Measurements from ENCODE around the gene TP53BP2.

Gene TP53BP2

DNA sequence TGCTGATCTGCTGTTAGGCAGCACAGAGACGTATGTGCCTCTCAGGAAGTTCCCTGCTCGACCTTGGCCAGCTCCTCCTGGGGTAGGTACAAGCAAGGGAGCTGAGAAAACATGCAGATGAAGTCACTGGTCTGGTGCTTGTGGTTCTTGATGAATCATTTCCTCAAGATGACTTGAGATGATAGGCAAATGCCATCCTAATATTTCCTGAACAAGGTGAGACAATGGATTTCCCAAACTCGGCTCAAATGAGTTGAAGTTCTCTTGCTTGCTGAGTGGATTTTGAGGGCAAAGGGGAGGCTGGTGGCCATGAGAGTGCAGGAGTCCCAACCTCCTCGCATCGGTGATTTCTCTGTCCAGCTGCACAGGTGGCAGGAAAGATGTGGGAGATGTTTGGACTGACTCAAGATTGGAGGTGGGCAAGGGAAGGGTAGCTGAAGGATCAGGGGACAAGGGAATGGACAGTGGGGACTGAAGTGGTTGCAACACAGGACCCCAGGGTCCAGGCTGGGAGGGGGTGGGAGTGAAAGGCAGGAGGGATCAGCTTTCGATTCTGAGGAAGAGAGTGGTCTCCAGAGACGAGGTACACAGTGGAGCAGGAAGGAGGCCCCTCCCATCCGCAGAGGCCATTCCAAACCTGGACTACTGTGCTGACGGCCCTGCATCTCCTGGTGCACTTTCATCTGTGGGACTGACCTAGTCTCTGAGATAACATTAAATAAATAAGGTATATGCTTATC lies 69.5 kb downstream of the TP53BP2 start:
- intact Hi-C loops (cut with DNase I), result no loop called here
- peak in 5 of 42 donors; percentile 6 to 40 (median 15) for DNase-seq

DNA sequence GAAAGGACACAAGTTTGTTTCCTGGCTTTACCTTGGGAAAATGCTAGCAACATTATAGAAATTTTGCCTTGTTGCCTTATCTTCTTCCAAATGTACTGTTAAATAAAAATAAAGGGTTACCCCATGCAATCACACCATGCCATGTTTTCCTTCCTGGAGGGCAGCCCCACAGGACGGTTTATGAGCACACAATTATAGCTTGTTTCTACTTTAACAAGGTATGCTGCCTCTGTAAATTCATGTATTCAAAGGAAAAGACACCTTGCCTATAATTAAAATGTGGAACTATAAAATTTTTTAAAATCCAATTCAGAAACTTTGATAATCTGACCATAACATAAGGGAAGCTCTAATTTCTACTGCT lies 70.1 kb downstream of the TP53BP2 start:
- DNase-seq, result peak in 1 of 42 donors; percentile 10
- intact Hi-C loops (cut with DNase I), result no loop called here

DNA sequence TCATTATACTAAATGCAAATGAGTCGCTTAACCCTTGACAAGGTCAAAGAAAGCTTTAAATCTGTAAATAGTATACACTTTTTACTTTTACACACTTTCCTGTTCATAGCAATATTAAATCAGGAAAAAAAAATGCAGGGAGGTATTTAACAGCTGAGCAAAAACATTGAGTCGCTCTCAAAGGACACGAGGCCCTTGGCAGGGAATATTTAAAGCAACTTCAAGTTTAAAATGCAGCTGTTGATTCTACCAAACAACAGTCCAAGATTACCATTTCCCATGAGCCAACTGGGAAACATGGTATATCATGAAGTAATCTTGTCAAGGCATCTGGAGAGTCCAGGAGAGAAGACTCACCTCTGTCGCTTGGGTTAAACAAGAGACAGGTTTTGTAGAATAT lies 70.7 kb downstream of the TP53BP2 start:
- intact Hi-C loops (cut with DNase I), result no loop called here
- peak in 1 of 42 donors; percentile 2 for DNase-seq

DNA sequence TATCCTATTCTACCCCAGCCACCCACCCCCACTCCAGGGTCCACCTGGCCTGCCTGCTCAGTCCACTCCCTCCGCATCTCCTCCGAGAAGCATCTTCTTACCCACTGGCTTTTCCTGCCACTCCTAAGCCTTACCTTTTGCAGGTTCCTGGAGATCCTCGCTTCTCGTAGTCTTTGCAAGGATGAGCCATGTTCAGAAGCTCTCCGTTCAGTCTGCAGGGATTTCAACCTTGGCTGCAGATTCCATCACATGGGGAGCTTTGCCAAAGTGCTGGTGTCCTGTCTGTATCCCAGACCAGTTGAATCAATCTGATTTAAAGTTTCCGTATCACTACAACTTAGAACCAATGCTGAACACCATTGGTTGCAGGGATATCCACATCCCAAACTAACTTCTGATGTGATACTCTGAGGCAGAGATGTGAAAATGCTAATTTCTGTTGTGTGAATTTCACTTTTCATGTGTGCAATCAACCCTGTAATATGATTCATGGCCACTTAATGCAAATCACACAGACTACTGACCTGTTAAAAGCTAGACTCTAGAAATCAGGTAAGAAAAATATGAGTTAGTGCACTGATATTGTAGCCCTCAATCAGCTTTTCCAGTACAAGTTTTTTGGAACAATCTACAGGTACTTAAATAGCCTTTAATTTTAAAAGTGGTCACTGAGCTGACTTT lies 71.5 kb downstream of the TP53BP2 start:
- intact Hi-C loops (cut with DNase I), result no loop called here
- DNase-seq, result peak in 5 of 42 donors; percentile 3 to 39 (median 11)

DNA sequence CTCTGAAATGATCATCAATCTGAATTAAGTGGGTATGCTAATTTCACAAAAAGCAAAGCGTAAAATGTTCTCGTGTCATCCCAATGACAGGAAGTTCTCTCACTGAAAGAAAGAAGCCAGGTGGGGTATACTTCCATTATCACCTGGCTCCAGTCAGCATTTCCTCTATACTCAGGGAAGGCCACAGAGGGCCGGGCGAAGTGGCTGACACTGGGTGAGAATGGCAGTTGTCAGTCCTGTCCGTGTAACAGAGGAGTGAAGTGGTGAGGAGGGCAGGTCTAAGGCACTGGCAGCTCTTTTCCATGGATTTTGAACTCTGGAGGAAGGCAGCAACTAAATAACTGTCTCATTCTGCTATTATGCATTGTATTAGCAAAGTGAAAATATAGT lies 73.0 kb downstream of the TP53BP2 start:
- intact Hi-C loops (cut with DNase I), result no loop called here
- DNase-seq, result peak in 5 of 42 donors; percentile 8 to 43 (median 24)

DNA sequence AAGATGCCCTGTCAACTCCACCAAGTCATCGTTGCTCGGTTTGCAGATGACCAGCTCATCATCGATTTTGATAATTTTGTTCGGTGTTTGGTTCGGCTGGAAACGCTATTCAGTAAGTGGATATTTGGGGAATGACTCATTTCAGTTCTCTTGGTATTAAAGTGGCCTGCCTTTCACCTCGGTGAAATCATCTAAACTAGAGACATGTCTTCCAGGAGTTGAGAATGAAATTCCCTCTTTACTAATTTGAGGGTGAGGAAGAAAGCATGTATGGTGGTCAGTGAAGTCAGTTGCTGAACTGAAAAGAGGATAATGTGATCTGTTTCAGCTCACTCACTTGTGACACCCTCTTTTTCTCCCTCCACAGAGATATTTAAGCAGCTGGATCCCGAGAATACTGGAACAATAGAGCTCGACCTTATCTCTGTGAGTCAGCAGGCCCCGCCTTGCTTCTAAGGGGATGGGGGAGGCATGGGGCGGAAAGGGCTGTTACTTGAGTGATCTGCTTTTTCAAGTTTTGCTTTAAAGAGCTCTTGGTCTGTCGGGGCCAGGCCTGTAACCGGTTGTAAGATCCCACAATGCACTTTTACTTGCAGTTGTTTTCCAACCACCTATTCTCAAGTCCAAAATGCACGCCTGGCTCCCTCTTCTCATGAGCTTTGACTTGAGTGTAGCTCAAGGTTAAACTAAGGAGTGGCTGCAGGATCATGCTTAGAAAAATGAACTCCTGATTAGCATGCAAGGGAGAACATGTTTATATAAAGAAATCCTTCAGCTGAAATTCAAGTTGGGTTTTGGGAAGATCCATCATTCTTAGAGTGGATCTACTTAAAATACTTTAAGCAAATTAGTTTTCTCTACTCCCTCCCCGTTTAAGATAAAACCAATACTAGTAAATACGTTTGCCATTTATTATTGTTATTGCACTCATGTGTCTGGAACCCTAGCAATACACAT lies 73.7 kb downstream of the TP53BP2 start:
- intact Hi-C loops (cut with DNase I), result no loop called here
- DNase-seq, result peak in 32 of 42 donors; percentile 10 to 76 (median 48)

DNA sequence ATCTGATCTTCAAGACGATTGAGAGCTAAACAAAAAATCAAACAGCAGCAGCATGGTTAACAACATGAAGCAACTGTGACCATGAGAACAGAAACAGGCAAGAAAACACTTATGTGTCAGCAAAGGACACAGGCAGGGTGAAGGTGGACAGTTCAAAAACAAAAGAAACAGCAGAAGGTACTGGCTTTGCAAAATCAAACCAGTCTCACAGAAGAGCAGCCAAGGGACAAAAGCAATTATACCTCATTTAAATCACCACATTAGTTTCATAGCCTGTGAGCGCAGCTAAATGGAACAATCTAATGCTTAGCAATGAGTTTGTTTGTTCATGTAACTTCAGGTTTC lies 74.3 kb downstream of the TP53BP2 start:
- peak in 2 of 42 donors; percentile 0 to 11 for DNase-seq
- intact Hi-C loops (cut with DNase I), result no loop called here

DNA sequence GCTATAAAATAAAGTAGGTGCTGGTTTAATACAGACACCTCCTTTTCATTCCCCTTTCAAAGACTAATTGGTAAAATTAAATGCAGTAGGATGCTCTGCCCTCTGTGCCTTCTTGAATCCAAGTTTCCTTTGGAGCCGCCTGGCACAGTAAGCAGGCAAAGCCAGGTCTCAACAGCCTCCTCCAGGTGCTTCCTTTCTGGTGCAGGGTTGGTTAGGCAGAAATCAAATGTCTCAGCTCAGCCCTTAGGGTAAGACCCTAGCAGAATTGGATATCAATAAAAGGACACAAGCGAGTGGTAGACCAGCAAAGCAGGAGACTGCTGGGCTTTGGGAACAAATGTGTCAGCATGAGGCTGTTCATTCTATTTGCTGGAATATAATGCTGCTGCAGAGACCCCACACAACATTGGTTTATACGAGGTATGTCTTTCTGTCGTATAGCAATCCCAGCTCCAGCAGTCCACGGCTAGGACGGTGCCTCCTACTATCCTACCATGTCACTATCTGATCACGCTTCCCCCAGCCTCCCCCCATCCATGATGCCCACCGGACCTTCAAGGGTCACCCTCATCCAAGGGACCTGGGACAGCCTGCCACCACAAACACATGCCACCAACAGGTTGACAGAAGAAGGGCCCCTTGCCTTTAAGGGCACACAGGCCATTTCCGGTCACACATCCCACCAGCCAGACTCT lies 75.0 kb downstream of the TP53BP2 start:
- DNase-seq, result peak in 3 of 42 donors; percentile 13 to 34 (median 23)
- intact Hi-C loops (cut with DNase I), result no loop called here

DNA sequence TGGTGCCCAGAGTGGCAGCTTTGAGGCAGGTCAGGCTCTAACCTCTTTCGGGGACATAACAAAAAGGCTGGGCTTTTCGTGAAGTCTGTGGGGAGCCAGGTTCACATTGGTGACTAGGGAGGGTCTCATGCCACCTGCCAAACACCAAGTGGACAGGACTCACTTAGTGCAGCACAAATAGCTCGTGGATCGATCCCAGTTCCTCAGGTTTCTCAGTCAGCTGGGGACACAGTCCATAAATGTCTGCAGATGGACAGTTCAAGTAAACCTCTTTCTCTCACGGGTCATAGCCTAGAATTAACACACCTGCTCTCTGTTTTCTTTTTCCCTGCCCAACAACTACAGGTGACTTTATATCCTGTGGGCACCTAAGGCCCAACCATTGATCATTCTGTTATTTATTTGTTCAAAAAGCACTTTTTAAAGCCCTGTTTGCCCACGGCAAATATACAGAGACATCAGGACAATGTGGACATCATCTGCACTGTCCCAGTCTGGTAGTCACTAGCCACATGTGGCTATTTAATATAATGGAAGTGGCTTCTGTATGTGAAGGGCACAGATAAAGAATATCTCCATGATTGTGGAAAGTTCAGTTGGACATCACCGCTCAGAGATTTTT lies 79.9 kb downstream of the TP53BP2 start:
- peak in 2 of 42 donors; percentile 16 to 35 for DNase-seq

DNA sequence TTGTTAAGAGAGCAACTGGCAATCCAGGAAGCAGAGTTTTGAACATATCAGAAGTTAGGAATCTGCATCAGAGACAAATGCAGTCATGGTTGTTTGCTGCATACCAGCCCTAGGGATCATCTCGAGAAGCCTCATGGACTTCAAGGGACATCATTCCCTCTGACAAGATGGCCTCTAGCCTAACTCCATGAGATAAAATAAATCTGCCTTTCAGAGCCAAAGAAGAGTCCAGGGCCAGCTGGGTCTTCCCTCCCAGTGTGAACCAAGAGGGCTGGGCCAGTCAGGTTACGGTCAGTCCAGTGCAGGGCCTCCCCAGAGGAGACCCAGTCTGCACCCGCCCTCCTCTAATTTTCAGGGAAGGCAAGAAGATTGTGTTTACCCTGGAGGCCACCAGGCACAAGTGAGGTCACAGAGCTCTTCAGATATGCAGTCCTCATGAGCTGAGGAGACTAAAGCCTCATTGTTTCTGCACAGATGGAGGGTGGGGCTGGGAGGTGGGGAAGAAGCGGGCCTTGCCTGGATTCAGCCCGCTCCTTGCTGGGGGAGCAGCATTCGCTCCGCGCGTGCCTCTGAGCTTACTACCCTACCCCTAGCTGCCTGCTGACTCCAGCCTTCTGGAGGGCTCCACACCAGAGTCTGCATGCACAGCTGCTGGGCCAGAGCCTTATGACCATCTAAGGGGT lies 80.6 kb downstream of the TP53BP2 start:
- DNase-seq, result peak; percentile 48 to 90 (median 75)
- intact Hi-C loops (cut with DNase I), result no loop called here

More for the DNA sequence above, 79.9 kb downstream of the TP53BP2 start:
- intact Hi-C loops (cut with DNase I), result no loop called here

DNA sequence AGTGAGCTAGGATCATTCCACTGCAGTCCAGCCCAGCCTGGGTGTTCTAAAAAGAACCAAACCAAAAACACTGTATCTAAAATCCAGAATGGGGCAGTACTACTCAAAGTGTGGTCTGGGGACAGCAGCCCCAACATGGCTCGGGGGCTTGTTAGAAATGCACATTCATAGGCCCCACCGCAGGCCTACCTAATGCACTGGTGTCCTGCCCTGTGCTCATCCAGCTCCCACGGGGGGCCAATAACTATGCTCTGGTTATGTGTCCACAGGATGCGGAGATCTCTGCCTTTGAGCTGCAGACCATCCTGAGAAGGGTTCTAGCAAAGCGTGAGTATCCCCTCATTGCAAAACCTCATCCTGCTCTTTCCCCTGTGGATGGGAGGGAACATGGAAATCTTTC lies 81.9 kb downstream of the TP53BP2 start:
- intact Hi-C loops (cut with DNase I), result no loop called here
- peak in 1 of 42 donors; percentile 25 for DNase-seq

DNA sequence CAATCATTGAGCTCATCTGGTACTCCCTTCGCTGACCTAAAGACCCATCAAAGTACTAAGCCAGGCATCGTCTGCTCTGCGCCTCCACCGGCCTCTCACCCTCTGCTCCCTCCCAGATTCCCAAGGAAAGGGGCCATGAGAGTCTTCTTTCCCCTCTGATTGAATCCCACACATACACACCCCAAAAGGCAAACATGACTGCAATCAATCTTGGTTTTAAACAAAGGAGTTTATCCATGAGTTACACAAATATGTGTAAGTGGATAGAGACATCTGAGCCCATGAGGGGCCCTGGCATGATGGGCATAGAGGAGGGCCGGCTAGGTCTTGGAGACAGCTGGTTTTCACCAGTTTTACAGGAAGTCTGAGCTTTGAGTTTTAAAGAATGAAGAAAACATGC lies 82.5 kb downstream of the TP53BP2 start:
- no peak for DNase-seq
- intact Hi-C loops (cut with DNase I), result no loop called here

DNA sequence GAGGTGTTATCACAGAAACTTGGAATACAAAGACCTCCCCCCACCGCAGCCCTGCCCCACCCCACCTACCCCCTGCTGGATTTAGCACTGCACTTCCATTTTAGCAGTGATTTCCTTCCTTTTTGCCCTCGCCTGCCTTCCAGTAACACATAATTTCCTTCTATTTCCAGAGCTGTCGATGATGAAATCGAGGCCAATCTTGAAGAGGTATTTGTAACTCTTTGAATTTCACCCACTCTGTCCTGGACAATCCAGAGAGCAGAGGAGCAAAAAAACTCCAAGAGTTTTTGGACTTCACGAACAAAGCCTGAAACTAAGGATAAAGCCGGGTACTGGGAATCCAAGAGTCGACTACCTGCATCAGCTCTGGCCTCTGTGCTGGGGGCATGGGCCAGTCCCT lies 84.3 kb downstream of the TP53BP2 start:
- DNase-seq, result no peak
- intact Hi-C loops (cut with DNase I), result no loop called here

DNA sequence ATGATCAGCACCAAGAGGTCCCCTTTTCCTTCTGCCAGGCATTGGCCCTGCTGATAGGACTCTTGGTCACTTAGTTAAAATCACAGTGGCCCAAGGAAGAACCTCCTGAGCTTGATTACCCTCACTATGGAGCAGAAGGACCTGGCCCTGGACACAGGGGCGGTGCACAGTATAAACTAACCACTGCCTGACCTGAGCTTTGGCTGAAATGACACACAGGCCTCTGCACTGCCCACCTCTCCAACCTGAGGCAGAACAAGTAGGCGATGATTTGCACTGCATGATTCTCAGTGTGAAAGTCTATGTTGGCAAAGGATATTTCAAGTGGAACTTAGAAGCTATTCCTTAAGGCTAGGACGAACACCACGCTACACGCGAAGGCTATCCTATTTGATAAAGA lies 84.9 kb downstream of the TP53BP2 start:
- no peak for DNase-seq
- intact Hi-C loops (cut with DNase I), result no loop called here

DNA sequence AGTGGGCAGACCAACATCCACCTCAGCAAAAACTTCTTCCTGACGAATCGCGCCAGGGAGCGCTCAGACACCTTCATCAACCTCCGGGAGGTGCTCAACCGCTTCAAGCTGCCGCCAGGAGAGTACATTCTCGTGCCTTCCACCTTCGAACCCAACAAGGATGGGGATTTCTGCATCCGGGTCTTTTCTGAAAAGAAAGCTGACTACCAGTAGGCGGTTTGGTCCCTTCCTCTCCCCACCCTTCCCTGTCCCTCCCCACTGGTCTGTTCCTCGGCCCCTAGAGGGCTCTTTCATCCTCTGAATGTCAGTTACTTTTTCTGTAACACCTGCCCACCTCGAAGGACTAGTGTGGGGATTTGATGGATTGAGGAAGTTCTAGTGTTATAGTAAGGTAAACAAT lies 86.5 kb downstream of the TP53BP2 start:
- intact Hi-C loops (cut with DNase I), result loop anchor here (10.0 kb wide), 2 partner anchors 46 to 86 kb away; partner anchors contain the start of gene TP53BP2
- DNase-seq, result no peak

DNA sequence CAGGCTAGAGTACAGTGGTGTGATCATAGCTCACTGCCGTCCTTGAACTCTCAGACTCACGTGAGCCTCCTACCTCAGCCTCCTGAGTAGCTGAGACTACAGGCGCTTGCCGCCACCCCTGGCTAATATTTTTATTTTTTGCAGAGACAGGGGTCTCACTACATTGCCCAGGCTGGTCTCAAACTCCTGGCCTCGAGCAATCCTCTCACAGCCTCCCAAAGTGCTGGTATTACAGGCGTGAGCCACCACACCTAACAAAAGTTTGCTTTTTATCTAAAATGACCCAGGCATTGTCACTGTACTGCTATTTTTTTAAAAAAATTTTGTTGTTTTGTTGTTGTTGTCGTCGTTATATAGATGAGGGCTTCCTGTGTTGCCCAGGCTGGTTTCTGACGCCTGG lies 87.0 kb downstream of the TP53BP2 start:
- intact Hi-C loops (cut with DNase I), result loop anchor here (10.0 kb wide), 2 partner anchors 46 to 86 kb away; partner anchors contain the start of gene TP53BP2
- no peak for DNase-seq

DNA sequence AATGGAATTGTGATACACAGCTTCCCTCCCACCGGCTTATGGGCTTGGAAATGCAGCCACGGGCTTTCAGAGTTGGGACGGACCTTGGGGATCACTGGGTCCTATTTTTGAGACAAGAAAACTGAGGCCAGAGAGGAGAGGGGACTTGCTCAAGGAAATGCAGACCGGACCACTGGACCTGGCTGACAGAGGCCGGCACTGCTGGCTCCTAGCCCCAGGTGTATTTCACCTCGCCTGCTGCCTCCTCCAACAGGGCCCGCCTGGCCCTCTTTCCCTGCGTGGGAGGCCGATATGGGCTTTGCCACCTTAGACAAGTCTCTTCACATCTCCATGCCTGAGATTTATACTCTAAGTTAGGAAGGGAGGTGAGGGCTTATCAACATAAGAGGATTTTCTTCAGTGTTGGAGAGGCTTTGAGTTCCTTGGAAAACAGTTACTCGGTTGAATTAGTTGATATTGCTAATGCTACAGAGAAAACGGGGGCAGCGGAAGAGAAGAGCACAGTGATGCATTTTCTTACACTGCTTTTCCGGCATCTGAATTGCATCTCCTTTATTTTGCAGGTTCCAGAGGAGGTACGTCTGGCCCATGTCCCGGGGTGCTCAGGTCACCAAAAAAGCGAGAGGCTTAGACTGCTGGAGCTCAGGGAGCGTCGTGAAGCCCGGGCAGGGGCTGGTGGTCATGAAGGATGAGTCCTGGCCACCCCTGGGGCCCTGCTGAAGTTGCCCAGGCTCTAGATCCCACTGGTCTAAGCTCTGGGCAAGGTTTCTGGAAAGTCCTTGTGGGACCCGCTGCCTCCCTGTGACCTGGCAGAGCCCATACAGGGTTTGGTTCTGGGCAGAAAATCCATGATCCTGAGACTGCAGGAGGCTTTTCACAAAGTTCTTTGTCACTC lies 88.7 kb downstream of the TP53BP2 start:
- intact Hi-C loops (cut with DNase I), result loop anchor here (10.0 kb wide), 2 partner anchors 48 to 88 kb away; partner anchors contain the start of gene TP53BP2
- DNase-seq, result no peak

Measured in head of caudate nucleus (tissue), 42 donors.